GM19463 (cell line): Measurements from ENCODE around the gene CRADD.

Experiments
- ATAC-seq: cut with Tn5 transposase; IDR thresholded peaks from one replicate; pipeline ENCODE4 v1.9.1; 2021; ENCODE audit warnings: mild to moderate bottlenecking, moderate library complexity; ENCODE audit not compliant: unreplicated experiment

CRADD gene

GRCh38 chr12:93892423-93893268 is 215.5 kb downstream of the CRADD start:
- no peak for ATAC-seq

- no peak for ATAC-seq
Measured at GRCh38 chr12:93894391-93895088, 217.4 kb downstream of the CRADD start.

DNA sequence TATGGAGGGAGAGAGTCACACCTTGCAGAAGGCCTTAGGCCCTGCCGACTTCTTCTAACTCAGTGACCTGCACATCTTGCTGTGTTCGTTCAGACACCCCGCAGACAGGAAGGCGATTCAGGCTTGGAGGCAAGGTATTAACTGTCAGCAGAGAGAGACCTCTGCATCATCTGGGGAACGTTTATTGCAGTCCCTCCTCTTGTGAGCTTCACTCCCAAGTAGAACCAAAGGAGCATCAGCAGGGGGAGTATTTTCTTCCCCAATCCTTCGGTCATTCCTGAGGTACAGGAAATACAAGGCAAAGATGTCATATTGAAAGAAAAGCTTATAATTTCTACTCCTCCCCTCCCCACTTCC is 217.9 kb downstream of the CRADD start:
- ATAC-seq = no peak

DNA sequence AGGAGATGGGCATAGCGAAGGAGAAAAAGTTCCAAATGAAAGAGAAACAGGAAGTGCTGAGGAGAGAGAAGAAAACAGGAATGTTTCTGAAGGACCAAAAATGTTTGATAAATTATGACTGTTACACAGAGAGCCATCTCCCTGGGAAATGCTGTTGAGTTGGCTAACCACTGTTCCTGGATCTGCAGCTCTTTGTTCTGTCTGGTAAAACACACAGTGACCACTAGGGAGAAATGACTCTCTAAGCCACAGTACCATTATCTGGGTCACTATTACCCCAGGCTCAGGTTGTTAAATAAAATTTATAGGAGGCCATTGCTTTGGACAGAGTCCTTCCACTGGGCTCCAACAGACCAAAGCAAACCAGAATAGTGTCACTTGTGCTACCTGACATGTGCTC is 219.3 kb downstream of the CRADD start:
- ATAC-seq = no peak

DNA sequence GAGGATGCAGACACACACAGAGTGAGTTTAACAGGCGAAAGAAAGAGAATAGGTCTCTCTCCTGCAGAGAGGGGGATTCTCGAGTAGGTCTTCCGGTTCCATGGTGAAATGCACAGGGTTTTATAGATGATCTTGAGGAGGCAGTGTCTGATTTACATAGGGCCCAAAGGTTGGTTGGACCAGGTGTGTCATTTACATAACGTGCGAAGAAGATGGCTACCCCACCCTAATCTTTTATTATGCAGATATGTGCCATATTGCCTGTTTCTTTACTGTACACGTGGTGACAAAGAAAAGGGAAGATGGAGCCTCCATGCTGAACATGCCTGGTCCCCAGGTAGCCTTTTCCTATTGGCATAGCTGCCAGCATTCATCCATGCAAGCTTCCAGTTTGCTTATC is 219.8 kb downstream of the CRADD start:
- no peak for ATAC-seq

DNA sequence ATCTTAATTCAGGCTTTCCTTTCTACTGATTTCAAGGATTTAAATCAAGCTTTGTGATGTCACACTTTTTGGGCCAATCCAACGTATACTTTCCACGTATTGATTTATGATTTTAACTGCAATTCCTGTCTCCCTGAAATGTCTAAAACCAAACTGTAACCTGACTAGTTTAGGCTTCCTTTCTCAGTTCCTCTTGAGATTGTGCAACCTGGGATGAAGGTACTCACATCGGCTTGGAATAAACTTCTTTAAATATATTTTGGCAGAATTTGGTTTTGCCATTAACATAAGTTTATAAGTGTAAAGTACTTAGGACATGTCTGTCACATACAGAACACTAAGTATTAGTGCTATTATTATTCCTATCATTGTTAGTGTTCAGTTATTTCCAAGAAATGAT is 224.6 kb downstream of the CRADD start:
- no peak for ATAC-seq

- ATAC-seq = no peak
Measured at GRCh38 chr12:93902192-93902591, 225.0 kb downstream of the CRADD start.

GRCh38 chr12:93902736-93903562 is 225.8 kb downstream of the CRADD start:
- no peak for ATAC-seq

DNA sequence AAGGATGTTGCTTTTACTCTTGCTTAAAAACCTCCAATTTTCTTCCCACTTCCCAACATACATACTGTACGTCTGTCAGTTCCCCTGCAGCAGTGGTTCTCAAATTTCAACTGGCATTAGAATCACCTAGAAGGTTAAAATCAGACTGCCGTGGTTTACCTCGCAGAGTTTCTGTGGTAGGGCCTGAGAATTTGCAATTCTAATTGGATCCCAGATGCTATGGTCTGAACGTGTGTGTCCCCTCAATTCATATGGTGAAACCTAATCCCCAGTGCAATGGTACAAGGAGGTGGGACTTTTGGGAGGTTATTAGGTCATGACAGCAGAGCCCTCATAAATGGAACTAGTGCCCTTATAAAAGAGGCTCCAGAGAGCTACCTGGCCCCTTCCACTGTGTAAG is 226.9 kb downstream of the CRADD start:
- no peak for ATAC-seq

DNA sequence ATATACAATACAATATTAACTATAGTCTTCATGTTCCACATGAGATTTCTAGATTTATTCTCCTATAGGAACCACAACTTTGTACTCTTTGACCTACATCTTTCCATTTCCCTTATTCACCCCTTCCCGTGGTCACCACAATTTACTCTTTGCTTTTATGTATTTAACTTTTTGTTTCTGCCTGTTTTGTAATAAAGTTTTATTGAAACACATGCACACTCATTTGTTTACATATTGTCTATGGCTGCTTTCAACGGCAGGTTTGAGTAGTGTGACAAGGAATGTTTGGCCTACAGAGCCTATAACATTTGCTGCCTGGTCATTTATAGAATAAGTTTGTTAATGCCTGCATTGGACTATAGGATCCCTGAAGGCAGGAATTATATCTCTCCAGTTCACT is 231.1 kb downstream of the CRADD start:
- ATAC-seq = no peak

DNA sequence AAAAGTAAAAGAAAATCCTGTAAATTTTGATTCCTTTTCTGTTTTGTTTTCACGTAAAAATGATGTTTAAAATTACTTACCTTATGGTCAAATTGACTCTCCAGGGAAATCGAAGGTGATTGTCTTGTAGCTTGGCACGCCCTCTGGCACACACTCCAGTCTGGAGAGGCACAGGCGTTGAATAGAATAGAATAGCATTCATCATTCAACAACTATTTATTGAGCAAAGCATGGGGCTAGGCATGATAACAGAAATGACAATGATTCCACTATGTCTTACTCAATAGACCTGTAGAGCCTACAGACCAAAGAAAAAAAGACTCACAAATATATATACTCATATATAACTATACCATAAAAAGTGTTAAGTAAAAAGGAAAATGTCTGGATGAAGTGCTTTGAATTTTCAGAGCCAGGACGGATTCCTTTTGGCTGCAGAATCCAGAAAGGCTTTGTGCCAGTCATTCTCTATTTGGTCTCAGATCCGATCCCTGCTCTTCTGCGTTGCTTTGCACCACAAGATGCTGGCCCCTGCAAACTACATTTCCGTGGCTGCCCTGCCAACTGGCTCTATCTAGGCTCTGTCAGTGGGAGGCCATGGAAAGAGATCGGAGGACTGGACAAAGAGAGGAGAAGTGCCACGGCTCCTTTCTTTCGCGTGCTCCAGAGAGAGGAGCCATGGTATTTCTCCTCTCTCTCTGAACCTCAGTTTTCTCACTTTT is 231.8 kb downstream of the CRADD start:
- ATAC-seq = no peak

DNA sequence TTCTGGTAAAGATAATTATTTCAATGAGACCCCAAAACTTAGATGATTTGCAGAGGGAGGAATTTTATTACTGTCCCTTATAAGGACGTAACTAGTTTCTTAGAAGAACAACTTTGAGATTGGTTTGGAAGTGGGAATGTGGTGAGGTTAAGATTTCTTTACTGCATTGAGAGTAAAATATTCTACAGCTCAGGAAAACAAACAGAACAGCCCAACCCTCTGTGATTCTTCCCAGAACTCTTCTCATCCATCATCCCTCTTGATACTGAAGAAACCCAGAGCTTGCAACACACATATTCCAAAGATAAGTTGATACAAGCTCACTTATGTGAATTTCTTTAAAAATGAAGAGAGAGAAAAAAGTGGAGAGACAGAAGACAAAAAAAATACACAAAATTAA is 234.2 kb downstream of the CRADD start:
- ATAC-seq = no peak

GRCh38 chr12:93912086-93912733 is 235.0 kb downstream of the CRADD start:
- no peak for ATAC-seq

GRCh38 chr12:93913845-93914244 is 236.7 kb downstream of the CRADD start:
- ATAC-seq = no peak

- no peak for ATAC-seq
Measured at GRCh38 chr12:93914281-93914680, 237.1 kb downstream of the CRADD start.

- ATAC-seq = no peak
Measured at GRCh38 chr12:93915411-93915810, 238.2 kb downstream of the CRADD start.

GRCh38 chr12:93916402-93916801 is 239.2 kb downstream of the CRADD start:
- no peak for ATAC-seq

DNA sequence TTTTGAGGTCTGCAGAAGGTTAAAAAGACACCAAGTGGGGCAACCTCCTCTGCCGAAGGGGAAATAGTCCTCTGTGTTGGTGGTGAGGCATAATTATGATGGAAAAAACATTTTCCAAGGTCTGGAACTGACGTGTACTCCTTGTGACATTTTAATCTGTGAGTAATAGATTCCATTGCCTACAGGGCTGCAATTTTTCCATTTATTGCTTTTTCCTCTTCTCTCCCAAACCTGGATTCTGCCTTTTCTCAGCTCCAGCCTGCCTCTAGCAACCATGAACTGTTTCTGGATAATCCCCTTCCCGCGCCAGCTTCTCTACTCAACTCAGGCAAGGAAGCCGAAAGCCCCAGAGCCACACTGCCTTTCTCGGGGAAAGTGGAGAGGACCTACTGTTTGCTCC is 241.1 kb downstream of the CRADD start:
- ATAC-seq = no peak

DNA sequence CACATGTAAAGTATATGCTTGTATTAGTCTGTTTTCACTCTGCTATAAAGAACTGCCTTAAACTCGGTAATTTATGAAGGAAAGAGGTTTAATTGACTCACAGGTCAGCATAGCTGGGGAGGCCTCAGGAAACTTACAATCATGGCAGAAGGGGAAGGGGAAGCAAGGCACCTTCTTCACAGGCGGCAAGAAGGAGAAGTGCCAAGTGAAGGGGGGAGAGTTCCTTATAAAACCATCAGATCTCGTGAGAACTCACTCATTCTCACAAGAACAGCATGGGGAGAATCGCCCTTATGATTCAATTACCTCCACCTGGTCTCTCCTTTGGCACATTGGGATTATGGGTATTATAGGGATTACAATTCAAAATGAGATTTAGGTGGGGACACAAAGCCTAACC is 241.7 kb downstream of the CRADD start:
- ATAC-seq = no peak

DNA sequence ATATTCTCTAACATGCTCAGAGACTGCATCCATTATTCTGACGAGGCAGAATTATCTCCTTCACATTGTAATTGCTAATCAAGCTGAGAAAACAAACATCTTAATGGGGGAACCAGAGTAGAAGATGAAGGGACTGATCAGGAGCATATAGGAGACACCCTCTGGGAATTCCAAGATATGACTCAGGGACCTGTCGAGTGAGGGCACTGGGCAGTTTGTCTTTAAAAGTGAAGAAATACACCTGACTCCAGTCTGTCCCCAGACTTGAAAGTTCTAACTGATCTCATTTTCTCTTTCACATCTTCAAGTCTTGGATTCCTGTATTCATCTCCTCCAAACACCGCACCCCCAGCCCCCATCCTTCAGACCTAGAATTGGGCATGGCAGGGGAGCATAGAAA is 244.3 kb downstream of the CRADD start:
- no peak for ATAC-seq
